Stomach (tissue), 9 donors: ENCODE results near the gene TSHR. TPM values are rescaled to one million over a fixed set of nuclear protein-coding genes. Genes with fewer than 3 reads are reported as not detected.

ENCODE experiments used
- DNase-seq, 2 donors: peaks; one replicate each; pipeline versions ENCODE4 v3.0.0 to v3.0.0-alpha.2; 2013 to 2019
- H3K27ac ChIP-seq, 5 donors: fragments of 200-600 bp in 4 of 5; sonication (generic) in 4 of 5; one replicate each; pipeline ENCODE4 v1.5.1; 2013 to 2019; ENCODE audit warnings: mild to moderate bottlenecking in 1 of 5, moderate library complexity in 1 of 5
- H3K27me3 ChIP-seq, 3 donors: fragments of 200-600 bp; sonication (generic); one replicate each; pipeline ENCODE4 v1.5.1; 2017 to 2019; ENCODE audit warnings: mixed run types in 1 of 3
- H3K36me3 ChIP-seq, 4 donors: fragments of 200-600 bp; sonication (generic); 1 replicate in 3 of 4; 2 replicates in 1 of 4; pipeline ENCODE4 v1.5.1; 2016 to 2019
- H3K4me1 ChIP-seq, 4 donors: fragments of 200-600 bp; sonication (generic); one replicate each; pipeline ENCODE4 v1.5.1; 2016 to 2019
- H3K4me3 ChIP-seq, 4 donors: fragments of 200-600 bp; sonication (generic) in 3 of 4; one replicate each; pipeline ENCODE4 v1.5.1; 2016 to 2019; ENCODE audit warnings: mild to moderate bottlenecking in 1 of 4
- H3K9me3 ChIP-seq, 4 donors: fragments of 200-600 bp; sonication (generic); one replicate each; pipeline ENCODE4 v1.5.1; 2016 to 2019
- CTCF ChIP-seq, 7 experiments: fragments of 450-650 bp in 4 of 7; fragments of 200-600 bp in 3 of 7; sonication (generic) in 3 of 7; IDR thresholded peaks; one replicate each; pipeline ENCODE4 v1.5.1; 2016 to 2019; ENCODE audit warnings: antibody characterized with exemption in 7 of 7, control low read depth in 2 of 7, mild to moderate bottlenecking in 1 of 7
- EP300 ChIP-seq: sonication (generic); formaldehyde crosslinking; IDR thresholded peaks from one replicate; pipeline ENCODE4 v1.6.1; 2017; ENCODE audit warnings: antibody characterized with exemption
- POLR2A ChIP-seq, 4 donors: fragments of 450-650 bp; IDR thresholded peaks; one replicate each; pipeline ENCODE4 v1.6.1; 2016; ENCODE audit warnings: antibody characterized with exemption in 4 of 4, control low read depth in 2 of 4, mild to moderate bottlenecking in 1 of 4, moderate library complexity in 1 of 4
- POLR2AphosphoS5 ChIP-seq, 3 donors: sonication (generic); formaldehyde crosslinking; IDR thresholded peaks; one replicate each; pipeline ENCODE4 v1.6.1; 2016; ENCODE audit warnings: antibody characterized with exemption in 3 of 3
- WGBS, 5 donors: extraction: QIAGEN DNeasy Blood & Tissue Kit in 3 of 5; methylation state at CpG; one replicate each; pipeline versions ENCODE4 v1.1.5 to v1.1.7; 2013 to 2018; 5-methylcytosine and 5-hydroxymethylcytosine counted together
- intact Hi-C: fragments of 100-400 bp; cut with DNase I; formaldehyde crosslinking; loops from one replicate; pipeline ENCODE4 v1.15.1; 2023; ENCODE audit warnings: low total_unique reads
- polyA plus RNA-seq, 3 donors: library from polyadenylated mRNA; stranded (reverse); fragments of 200-250 nt; gene quantifications; one replicate each; pipeline ENCODE4 v1.2.3, GENCODE V29; 2013
- total RNA-seq, 5 donors: library from RNA; depleted of rRNA; stranded (reverse); fragments of >200 nt; gene quantifications; one replicate each; pipeline versions ENCODE4 v1.1.0 to v1.2.3, GENCODE V29; 2014 to 2016
- donor health status: healthy with polysubstance abuse.
- donor health status: Bipolar disorder and iron deficiency.
- donor health status: healthy.

The TSHR gene
- total and polyA plus RNA-seq, 8 donors, result 0.18 to 0.46 (median 0.45) TPM; not detected in 5

- Histone ChIP-seq H3K4me3 (no peak overlapping the region), H3K36me3 (no peaks in the 10 kb centered on the region), H3K27ac (no peak overlapping the region), H3K9me3 (no peaks in the 10 kb centered on the region), H3K4me1 (no peaks in the 10 kb centered on the region), H3K27me3 (no peaks in the 10 kb centered on the region)
- no peak for DNase-seq
- intact Hi-C loops, result no loop called here
- TF ChIP-seq POLR2AphosphoS5 (IDR thresholded peaks at IDR 0.05), result no peak
- TF ChIP-seq POLR2A (IDR thresholded peaks at IDR 0.05), result no peak
- TF ChIP-seq CTCF (IDR thresholded peaks at IDR 0.05), result no peak
- no peak for TF ChIP-seq EP300
Observed at GRCh38 chr14:80923368-80923767, 32.1 kb upstream of the TSHR start.

GRCh38 chr14:80924365-80925103 lies 30.9 kb upstream of the TSHR start:
- no peak overlapping the region for H3K4me3 ChIP-seq
- H3K4me1 ChIP-seq, result no peaks in the 10 kb centered on the region
- H3K27ac ChIP-seq, result no peak overlapping the region
- no peaks in the 10 kb centered on the region for H3K36me3 ChIP-seq
- DNase-seq, result no peak
- TF ChIP-seq POLR2A (IDR thresholded peaks at IDR 0.05), result no peak
- no peaks in the 10 kb centered on the region for H3K9me3 ChIP-seq
- H3K27me3 ChIP-seq, result no peaks in the 10 kb centered on the region
- intact Hi-C loops, result no loop called here
- 80 to 89% (median 86%) methylated on average over 2 of the region's 2 CpGs for WGBS, 5 donors

- no peaks in the 10 kb centered on the region for H3K4me1 ChIP-seq
- 79 to 94% (median 91%) methylated on average over 2 to 4 of the region's 4 CpGs for WGBS, 5 donors
- no peak for TF ChIP-seq POLR2AphosphoS5 (IDR thresholded peaks at IDR 0.05)
- no peak for TF ChIP-seq EP300
- TF ChIP-seq CTCF (IDR thresholded peaks at IDR 0.05), result no peak
- no peak for TF ChIP-seq POLR2A (IDR thresholded peaks at IDR 0.05)
- H3K9me3 ChIP-seq, result no peaks in the 10 kb centered on the region
- no peak overlapping the region for H3K4me3 ChIP-seq
- H3K36me3 ChIP-seq, result no peaks in the 10 kb centered on the region
- H3K27ac ChIP-seq, result no peak overlapping the region
- H3K27me3 ChIP-seq, result no peaks in the 10 kb centered on the region
- no peak for DNase-seq
- intact Hi-C loops, result no loop called here
Observed at GRCh38 chr14:80926397-80927082, 28.9 kb upstream of the TSHR start.

GRCh38 chr14:80927083-80927989 lies 28.1 kb upstream of the TSHR start:
- no peak overlapping the region for H3K27ac ChIP-seq
- 90 to 95% (median 94%) methylated on average over 4 to 8 of the region's 8 CpGs for WGBS, 5 donors
- no peak for DNase-seq
- no peaks in the 10 kb centered on the region for H3K27me3 ChIP-seq
- TF ChIP-seq EP300, result no peak
- TF ChIP-seq POLR2AphosphoS5 (IDR thresholded peaks at IDR 0.05), result no peak
- TF ChIP-seq CTCF (IDR thresholded peaks at IDR 0.05), result no peak
- no peak for TF ChIP-seq POLR2A (IDR thresholded peaks at IDR 0.05)
- H3K36me3 ChIP-seq, result no peaks in the 10 kb centered on the region
- H3K4me1 ChIP-seq, result no peaks in the 10 kb centered on the region
- H3K4me3 ChIP-seq, result no peak overlapping the region
- intact Hi-C loops, result no loop called here
- no peaks in the 10 kb centered on the region for H3K9me3 ChIP-seq
